GM12801 (cell line): Measurements from ENCODE around the gene CASS4.

Experiments used
- CTCF ChIP-seq: IDR thresholded peaks from one replicate; pipeline ENCODE4 v1.5.1; 2011; ENCODE audit warnings: control low read depth; ENCODE audit not compliant: insufficient read length; ENCODE audit errors: extremely low read depth

CASS4 gene

GRCh38 chr20:56392881-56393482 lies 19.1 kb upstream of the CASS4 start:
- no peak for TF ChIP-seq CTCF

DNA sequence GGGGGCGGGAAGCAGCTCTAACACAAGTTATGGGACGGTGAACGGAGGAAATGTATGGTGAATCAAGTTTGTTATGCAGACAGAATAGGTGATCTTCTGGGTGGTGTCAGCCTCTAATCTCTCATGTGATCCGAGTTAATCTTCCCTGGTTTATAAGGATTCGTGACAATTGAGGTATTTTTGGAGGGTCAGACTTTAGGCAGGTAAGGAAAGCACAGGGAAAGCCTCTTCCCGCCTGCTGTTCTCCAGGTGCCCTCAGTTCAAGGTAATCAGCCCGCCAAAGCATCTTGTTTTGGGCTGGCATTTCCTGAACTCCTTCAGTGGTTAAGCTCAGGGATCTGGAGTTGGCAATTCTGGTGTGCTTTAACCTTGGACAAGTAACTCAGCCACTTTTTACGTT lies 18.4 kb upstream of the CASS4 start:
- TF ChIP-seq CTCF, result no peak

GRCh38 chr20:56395166-56395565 lies 16.9 kb upstream of the CASS4 start:
- TF ChIP-seq CTCF, result no peak

DNA sequence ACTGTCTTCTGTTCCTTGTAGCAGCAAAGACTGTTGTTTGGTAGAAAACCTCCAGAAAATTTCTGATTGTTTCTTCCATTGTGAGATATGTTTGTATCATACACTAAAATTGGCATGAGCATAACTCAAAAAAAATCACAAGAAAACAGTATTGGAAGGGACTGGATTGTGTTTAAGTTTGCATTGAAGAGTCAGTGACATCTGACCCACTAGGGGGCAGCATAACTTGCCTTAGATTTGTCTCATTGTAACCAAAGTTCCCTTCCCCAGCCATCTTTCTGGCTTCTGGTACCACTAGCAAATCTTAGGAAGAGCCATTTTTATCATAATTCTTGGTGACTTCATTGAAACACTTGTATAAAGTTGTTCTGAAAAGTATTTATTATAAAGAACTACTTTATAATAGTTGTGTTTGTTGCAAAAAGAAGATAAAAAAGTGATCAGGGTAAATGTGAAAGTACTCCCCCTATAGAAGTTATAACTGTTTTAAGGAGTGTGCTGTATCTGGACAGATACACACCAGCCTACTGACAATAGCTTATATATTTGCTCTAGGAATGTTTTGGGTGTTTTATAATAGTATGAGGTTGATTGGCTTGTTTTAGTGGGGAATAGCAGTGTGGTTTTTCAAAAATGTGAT lies 11.9 kb upstream of the CASS4 start:
- TF ChIP-seq CTCF, result no peak

- no peak for TF ChIP-seq CTCF
These were observed 8.6 kb upstream of the CASS4 start for GRCh38 chr20:56403465-56403864.

GRCh38 chr20:56406910-56407309 lies 5.2 kb upstream of the CASS4 start:
- no peak for TF ChIP-seq CTCF

- no peak for TF ChIP-seq CTCF
These were observed 2.5 kb upstream of the CASS4 start for GRCh38 chr20:56409521-56409920.
